ENCODE measurements around the gene SPRYD3. TPM values are rescaled to one million over a fixed set of nuclear protein-coding genes. Genes with fewer than 3 reads are reported as not detected.

SPRYD3 gene
- total and polyA plus RNA-seq, 10 donors = 10.8 to 44.5 (median 34.4) TPM

DNA sequence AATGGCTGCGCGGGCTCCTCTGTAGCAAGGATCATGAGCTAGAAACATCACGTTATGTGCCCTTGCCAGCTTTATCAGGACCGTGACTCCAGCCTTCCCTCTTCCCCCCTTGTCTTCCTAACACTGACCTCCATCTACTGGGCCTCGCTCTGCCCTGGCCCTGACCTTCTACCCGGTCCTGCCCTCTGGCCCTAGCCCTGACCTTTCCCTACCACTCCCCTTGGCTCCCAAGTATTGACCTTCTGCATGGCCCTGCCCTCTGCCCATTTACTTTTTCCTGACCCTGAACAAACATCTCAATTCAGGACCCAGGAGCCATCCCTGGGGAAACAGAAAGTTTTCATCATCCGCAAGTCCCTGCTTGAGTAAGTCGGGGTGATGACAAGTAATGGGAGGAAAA is 26.1 kb upstream of the SPRYD3 start:
- DNase-seq = no peak
- intact Hi-C loops (cut with DNase I; ENCODE audit: low total_unique reads) = no loop called here
- 84 to 93% (median 87%) methylated on average over 8 of the region's 8 CpGs for WGBS, 5 donors

GRCh38 chr12:53103860-53104305 is 24.7 kb upstream of the SPRYD3 start:
- peak overlapping the region in 1 of 8 donors; percentile 7 for H3K4me3 ChIP-seq
- H3K27ac ChIP-seq = peak overlapping the region in 7 of 8 donors; percentile 32 to 82 (median 69)
- peaks cover 0 to 15% (median 0%) of the 10 kb centered on the region in 6 donors for H3K36me3 ChIP-seq
- intact Hi-C loops (cut with DNase I; ENCODE audit: low total_unique reads) = no loop called here
- H3K4me1 ChIP-seq = peaks cover 20 to 63% (median 39%) of the 10 kb centered on the region in 6 donors
- no peak for TF ChIP-seq POLR2A (IDR thresholded peaks at IDR 0.05)
- TF ChIP-seq CTCF (IDR thresholded peaks at IDR 0.05 in 8 of 11, conservative IDR thresholded peaks at IDR 0.05 in 3 of 11) = no peak
- peak in 2 of 3 donors; percentile 63 to 68 for TF ChIP-seq POLR2AphosphoS5 (IDR thresholded peaks at IDR 0.05)
- no peaks in the 10 kb centered on the region for H3K9me3 ChIP-seq
- DNase-seq = peak; percentile 78
- WGBS, 5 donors = 3 to 6% (median 4%) methylated on average over 3 of the region's 3 CpGs
- H3K27me3 ChIP-seq (replicated peaks in 1 of 7) = no peaks in the 10 kb centered on the region

More for the DNA sequence above, 26.1 kb upstream of the SPRYD3 start:
- Histone ChIP-seq H3K27ac (no peak overlapping the region), H3K27me3 (replicated peaks in 1 of 7) (no peaks in the 10 kb centered on the region), H3K36me3 (peaks cover 0 to 15% (median 0%) of the 10 kb centered on the region in 6 donors), H3K4me1 (peaks cover 14 to 49% (median 29%) of the 10 kb centered on the region in 6 donors), H3K4me3 (no peak overlapping the region), H3K9me3 (no peaks in the 10 kb centered on the region)
- no peak for TF ChIP-seq CTCF (IDR thresholded peaks at IDR 0.05 in 8 of 11, conservative IDR thresholded peaks at IDR 0.05 in 3 of 11)
- peak in 1 of 3 donors; percentile 23 for TF ChIP-seq POLR2AphosphoS5 (IDR thresholded peaks at IDR 0.05)
- TF ChIP-seq POLR2A (IDR thresholded peaks at IDR 0.05) = no peak

DNA sequence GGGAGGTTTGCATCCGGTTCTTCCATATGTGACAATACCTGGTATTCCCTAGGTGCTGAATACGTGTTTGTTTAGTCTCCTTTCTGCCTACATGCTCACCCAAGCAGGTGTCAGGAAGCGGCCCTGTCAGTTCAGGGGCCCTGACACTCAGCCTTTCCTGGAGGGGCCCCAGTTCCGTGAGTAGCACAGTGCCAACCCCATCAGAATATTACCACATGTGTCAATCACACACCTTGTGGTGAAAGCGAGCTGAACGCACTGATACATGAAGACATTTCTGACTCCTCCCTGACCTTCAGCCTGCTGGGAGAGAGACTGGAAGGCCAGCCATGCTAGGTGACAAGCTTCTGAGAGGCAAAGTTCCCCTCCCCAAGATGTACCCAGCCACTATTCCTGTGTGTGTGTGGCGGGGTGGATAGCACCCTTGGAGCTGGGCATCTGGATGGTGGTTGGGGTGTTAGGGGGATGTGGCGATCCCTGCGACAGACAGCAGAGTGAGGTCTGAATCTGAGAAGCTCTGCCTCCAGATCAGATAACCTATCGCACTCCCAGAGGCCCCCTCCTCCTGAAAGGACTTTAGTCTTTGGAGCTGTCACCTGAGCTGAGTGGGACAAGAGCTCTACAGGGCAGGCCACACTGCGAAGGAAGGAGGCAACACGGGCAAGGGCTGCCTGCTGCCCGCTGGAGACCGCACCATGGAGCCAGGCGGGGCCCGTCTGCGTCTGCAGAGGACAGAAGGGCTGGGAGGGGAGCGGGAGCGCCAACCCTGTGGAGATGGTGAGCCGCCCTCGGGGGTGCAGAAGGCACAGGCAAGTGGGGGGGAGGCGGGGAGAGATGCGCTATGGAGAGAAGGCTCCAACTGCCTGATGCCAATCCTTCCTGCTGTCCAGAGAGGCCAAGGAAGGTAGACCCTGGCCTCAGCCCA is 24.0 kb upstream of the SPRYD3 start, which contains the start of gene SOAT2:
TSS of gene SOAT2 (plus strand) at position 604 of the 925 bp plus-strand sequence. CDS start at position 696, 92 bp downstream.
- peaks cover 0 to 4% (median 0%) of the 10 kb centered on the region in 7 donors for H3K27me3 ChIP-seq (replicated peaks in 1 of 7)
- peaks cover 0 to 15% (median 0%) of the 10 kb centered on the region in 6 donors for H3K36me3 ChIP-seq
- WGBS, 5 donors = 59 to 69% (median 68%) methylated on average over 21 to 23 of the region's 23 CpGs
- DNase-seq = peak; percentile 85
- no peaks in the 10 kb centered on the region for H3K9me3 ChIP-seq
- peaks cover 21 to 70% (median 47%) of the 10 kb centered on the region in 6 donors for H3K4me1 ChIP-seq
- peak within 1 kb of the TSS in 1 of 8 donors; percentile 7 for H3K4me3 ChIP-seq
- H3K27ac ChIP-seq = peak within 1 kb of the TSS in 7 of 8 donors; percentile 32 to 82 (median 69)
- TF ChIP-seq POLR2AphosphoS5 (IDR thresholded peaks at IDR 0.05) (peak in 2 of 3 donors; percentile 30 to 40), POLR2A (IDR thresholded peaks at IDR 0.05) (no peak)
- intact Hi-C loops (cut with DNase I; ENCODE audit: low total_unique reads) = no loop called here

DNA sequence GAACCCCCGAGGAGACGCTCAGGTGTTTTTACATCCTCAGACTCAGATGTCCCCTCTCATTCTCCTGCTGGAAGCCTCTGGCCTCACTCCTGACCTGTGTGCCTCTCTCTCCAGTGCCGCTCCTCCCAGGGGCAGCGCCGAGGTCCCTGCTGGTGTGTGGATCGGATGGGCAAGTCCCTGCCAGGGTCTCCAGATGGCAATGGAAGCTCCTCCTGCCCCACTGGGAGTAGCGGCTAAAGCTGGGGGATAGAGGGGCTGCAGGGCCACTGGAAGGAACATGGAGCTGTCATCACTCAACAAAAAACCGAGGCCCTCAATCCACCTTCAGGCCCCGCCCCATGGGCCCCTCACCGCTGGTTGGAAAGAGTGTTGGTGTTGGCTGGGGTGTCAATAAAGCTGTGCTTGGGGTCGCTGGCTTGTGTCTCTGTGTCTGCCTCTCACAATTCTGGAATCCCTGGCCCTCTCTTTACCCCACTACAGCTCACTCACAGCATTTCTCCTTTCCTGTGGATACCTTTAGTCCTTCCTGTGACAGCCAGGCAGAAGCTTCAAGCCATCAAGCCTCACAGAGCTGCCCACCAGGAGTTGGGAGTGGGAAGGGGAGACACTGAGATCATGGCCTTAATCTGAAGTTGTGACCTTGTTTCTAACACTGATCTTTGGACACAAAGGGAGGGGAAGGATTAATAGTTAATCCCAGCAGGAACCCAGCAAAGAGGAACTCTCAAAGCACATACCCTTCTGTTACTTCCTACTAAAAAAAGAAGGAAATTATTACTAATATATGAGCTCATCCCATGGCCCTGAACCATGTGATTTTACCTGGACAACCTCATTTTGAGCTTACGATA is 23.0 kb upstream of the SPRYD3 start:
- no peak for DNase-seq
- no peak overlapping the region for H3K4me3 ChIP-seq
- intact Hi-C loops (cut with DNase I; ENCODE audit: low total_unique reads) = no loop called here
- peaks cover 0 to 9% (median 0%) of the 10 kb centered on the region in 6 donors for H3K36me3 ChIP-seq
- H3K27ac ChIP-seq = peak overlapping the region in 6 of 8 donors; percentile 15 to 82 (median 72)
- TF ChIP-seq POLR2AphosphoS5 (IDR thresholded peaks at IDR 0.05) (no peak), CTCF (IDR thresholded peaks at IDR 0.05 in 8 of 11, conservative IDR thresholded peaks at IDR 0.05 in 3 of 11) (no peak), POLR2A (IDR thresholded peaks at IDR 0.05) (no peak)
- peaks cover 0 to 12% (median 0%) of the 10 kb centered on the region in 7 donors for H3K27me3 ChIP-seq (replicated peaks in 1 of 7)
- peaks cover 21 to 80% (median 57%) of the 10 kb centered on the region in 6 donors for H3K4me1 ChIP-seq
- 79 to 88% (median 86%) methylated on average over 12 of the region's 12 CpGs for WGBS, 5 donors
- no peaks in the 10 kb centered on the region for H3K9me3 ChIP-seq
